ENCODE data around the gene SCCPDH.
"Not testable (repeated sequence)": the region's sequence is repeated elsewhere in the genome, so short reads cannot be mapped to it uniquely, and the experiment has no call there.

DNA sequence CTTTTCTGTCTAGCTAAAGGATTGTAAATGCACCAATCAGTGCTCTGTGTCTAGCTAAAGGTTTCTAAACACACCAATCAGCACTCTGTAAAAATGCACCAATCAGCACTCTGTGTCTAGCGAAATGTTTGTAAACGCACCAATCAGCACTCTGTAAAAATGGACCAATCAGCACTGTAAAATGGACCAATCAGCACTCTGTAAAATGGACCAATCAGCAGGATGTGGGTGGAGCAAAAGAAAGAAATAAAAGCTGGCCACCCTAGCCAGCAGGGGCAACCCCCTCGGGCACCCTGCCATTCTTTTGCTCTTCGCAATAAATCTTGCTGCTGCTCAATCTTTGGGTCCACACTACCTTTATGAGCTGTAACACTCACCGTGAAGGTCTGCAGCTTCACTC is 11.8 kb upstream of the SCCPDH start:
- TF ChIP-seq POLR2A (IDR thresholded peaks at IDR 0.05) = not testable (repeated sequence)
- TF ChIP-seq, protein P1, sequence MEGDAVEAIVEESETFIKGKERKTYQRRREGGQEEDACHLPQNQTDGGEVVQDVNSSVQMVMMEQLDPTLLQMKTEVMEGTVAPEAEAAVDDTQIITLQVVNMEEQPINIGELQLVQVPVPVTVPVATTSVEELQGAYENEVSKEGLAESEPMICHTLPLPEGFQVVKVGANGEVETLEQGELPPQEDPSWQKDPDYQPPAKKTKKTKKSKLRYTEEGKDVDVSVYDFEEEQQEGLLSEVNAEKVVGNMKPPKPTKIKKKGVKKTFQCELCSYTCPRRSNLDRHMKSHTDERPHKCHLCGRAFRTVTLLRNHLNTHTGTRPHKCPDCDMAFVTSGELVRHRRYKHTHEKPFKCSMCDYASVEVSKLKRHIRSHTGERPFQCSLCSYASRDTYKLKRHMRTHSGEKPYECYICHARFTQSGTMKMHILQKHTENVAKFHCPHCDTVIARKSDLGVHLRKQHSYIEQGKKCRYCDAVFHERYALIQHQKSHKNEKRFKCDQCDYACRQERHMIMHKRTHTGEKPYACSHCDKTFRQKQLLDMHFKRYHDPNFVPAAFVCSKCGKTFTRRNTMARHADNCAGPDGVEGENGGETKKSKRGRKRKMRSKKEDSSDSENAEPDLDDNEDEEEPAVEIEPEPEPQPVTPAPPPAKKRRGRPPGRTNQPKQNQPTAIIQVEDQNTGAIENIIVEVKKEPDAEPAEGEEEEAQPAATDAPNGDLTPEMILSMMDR (IDR thresholded peaks at IDR 0.05 in 4 of 5, conservative IDR thresholded peaks at IDR 0.05 in 1 of 5) = not testable (repeated sequence)

All from gastrocnemius medialis (tissue), 4 donors.